ENCODE measurements around the gene SKA2. TPM values are rescaled to one million over a fixed set of nuclear protein-coding genes. Genes with fewer than 3 reads are reported as not detected.

Gene SKA2
- total and polyA plus RNA-seq, 2 of the 8 experiments (the other 6 are each of a cell fraction or from before 2014, with no cell fraction given), result 15.6 to 95.8 TPM

DNA sequence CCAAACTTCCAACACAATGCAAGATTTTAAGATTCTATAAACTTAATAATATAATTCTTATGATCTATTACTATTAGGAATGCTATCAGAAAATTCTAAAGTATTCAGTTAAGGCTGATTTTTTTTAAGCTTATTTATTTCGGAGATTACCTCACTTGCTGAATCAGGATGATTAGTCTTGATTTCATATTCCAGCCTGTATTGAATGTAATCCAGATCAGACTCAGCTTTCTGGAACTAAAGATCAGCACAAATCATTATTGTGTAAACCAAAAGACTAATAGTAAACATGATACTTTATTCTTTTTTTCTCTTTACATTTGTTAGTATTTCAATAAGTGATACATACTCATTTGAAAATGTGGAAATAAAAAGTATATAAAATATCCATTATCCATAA is 23.9 kb downstream of the SKA2 start:
- Histone ChIP-seq H4K8ac (ENCODE audit: extremely low read depth, insufficient read depth, low read length) (no peak overlapping the region), H4K91ac (replicated peaks; ENCODE audit: insufficient read length, low read length) (no peak overlapping the region), H3K23ac (ENCODE audit: insufficient read length) (no peak overlapping the region), H3K9me3 (ENCODE audit: insufficient read depth in 2 of 2, low read depth in 1 of 2, low read length in 1 of 2) (no peaks in the 10 kb centered on the region), H3K23me2 (ENCODE audit: low read depth, low read length) (no peaks in the 10 kb centered on the region), H3K79me1 (ENCODE audit: low read depth, low read length) (peaks cover 2% of the 10 kb centered on the region), H3K56ac (replicated peaks; ENCODE audit: insufficient read length, low read depth, low read length) (no peak overlapping the region), H2BK12ac (ENCODE audit: low read depth, low read length) (no peak overlapping the region), H4K20me1 (replicated peaks in 1 of 2; ENCODE audit: control insufficient read depth in 1 of 2, insufficient read depth in 2 of 2, low read length in 2 of 2) (peaks cover 0 to 7% of the 10 kb centered on the region in 2 experiments), H3K4me3 (ENCODE audit: extremely low read depth in 1 of 4, insufficient read depth in 2 of 4, low read depth in 3 of 4, low read length in 4 of 4) (no peak overlapping the region), H3K4me1 (replicated peaks in 1 of 4; ENCODE audit: control insufficient read depth in 3 of 4, insufficient read depth in 4 of 4, low read length in 3 of 4) (no peaks in the 10 kb centered on the region), H3K4ac (replicated peaks; ENCODE audit: insufficient read length, low read depth, low read length) (no peak overlapping the region), H3K14ac (ENCODE audit: insufficient read length) (no peak overlapping the region), H3K27ac (ENCODE audit: low read depth, low read length) (no peak overlapping the region), H2BK120ac (replicated peaks; ENCODE audit: low read depth, low read length) (no peak overlapping the region), H2AFZ (ENCODE audit: low read length) (no peak overlapping the region), H2BK20ac (ENCODE audit: low read length) (no peak overlapping the region), H3K27me3 (replicated peaks in 1 of 4; ENCODE audit: control insufficient read depth in 3 of 4, extremely low read depth in 1 of 4, insufficient read depth in 3 of 4, low read length in 3 of 4) (no peaks in the 10 kb centered on the region), H3K36me3 (ENCODE audit: control insufficient read depth in 2 of 4, insufficient read depth in 4 of 4, low read length in 3 of 4) (peaks cover 2 to 10% (median 4%) of the 10 kb centered on the region in 4 experiments; a peak in 3 of 8 replicates), H3K4me2 (ENCODE audit: insufficient read depth in 1 of 2, low read depth in 2 of 2, low read length in 2 of 2) (no peak overlapping the region), H2AK5ac (ENCODE audit: low read depth, low read length) (no peak overlapping the region), H2BK5ac (ENCODE audit: low read depth, low read length) (no peak overlapping the region), H3K18ac (ENCODE audit: extremely low read depth, low read length) (no peak overlapping the region), H4K5ac (ENCODE audit: insufficient read length, low read depth, low read length) (no peak overlapping the region), H3K9ac (replicated peaks in 1 of 4; ENCODE audit: extremely low read depth in 1 of 4, low read depth in 3 of 4, low read length in 3 of 4) (no peak overlapping the region), H3K79me2 (ENCODE audit: control insufficient read depth in 1 of 2, insufficient read depth in 2 of 2, low read length in 2 of 2) (peaks cover 0 to 42% of the 10 kb centered on the region in 2 experiments; a peak in 2 of 4 replicates), H2BK15ac (ENCODE audit: low read length) (no peak overlapping the region)
- 96% methylated on average over 1 of the region's 1 CpG; no CpG with 5 or more reads in 1 of the 2 experiments for WGBS, 2 experiments (ENCODE audit: extremely low coverage in 1 of 2, insufficient coverage in 1 of 2, insufficient read length in 1 of 2, insufficient replicate concordance in 2 of 2, low coverage in 1 of 2, low lambda C conversion rate in 2 of 2, missing lambda C conversion rate in 1 of 2)
- no peak for DNase-seq (ENCODE audit: low read depth in 1 of 2, low spot score in 2 of 2)
- no peak for FAIRE-seq
- CTCF ChIA-PET (ENCODE audit: partially characterized antibody), result no interaction called here
- TF ChIP-seq KDM4A (IDR thresholded peaks at IDR 0.05; ENCODE audit: low read depth, low read length, severe bottlenecking), result no peak
- POLR2A ChIA-PET (ENCODE audit: partially characterized antibody), result interaction anchor here (1.2 to 3.2 kb wide), 3 partner anchors 19 to 24 kb away, joined by 3 to 14 read pairs (median 4); partner anchors contain the start of gene TRIM37
